ENCODE results near the gene GFPT2.
A peak's percentile ranks its signal among the peaks of the same experiment; 100 is the strongest.

The GFPT2 gene

DNA sequence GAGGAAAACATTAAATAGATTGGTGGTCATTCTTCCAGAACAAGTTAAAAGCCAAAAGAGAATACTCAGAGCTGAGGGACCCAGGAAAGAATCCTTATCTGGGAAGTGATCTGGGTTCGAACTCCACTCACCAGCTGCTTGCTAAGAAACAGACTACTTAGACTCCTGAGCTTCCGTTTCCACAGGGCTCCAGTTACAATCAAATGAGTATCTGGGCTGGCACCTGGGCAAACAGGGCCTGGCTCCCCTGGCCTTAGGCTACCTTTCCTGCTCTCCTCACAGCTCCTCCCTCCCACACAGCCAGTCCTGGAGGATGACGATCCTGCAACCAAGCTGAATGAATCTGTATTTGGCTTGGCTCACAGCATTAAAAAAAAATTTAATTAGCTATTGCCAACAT, 63.7 kb downstream of the GFPT2 start:
- no peak overlapping the region for H3K4me3 ChIP-seq (ENCODE audit: low read length)
- no peak for TF ChIP-seq ZNF274 (IDR thresholded peaks at IDR 0.05; ENCODE audit: low read depth, low read length)

DNA sequence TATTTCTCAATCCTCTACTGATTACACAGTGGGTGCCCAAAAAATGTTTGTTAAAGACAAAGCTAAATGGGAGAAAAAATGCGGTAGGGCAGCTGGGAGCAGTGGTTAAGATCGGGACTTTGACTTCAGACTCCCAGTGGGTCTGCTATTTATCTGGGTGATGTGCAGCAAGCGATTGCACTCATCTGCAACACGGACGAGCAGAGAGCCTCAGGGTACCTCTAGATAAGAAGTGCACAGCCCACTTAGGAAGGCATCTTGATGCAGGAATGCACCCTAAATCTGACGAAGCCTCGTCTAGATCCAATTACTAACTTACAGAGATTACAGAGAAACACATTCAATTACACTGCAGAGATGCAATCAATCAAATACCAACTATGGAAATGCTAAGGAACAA, 65.3 kb downstream of the GFPT2 start:
- TF ChIP-seq ZNF274 (IDR thresholded peaks at IDR 0.05; ENCODE audit: low read depth, low read length) = no peak
- no peak overlapping the region for H3K4me3 ChIP-seq (ENCODE audit: low read length)

DNA sequence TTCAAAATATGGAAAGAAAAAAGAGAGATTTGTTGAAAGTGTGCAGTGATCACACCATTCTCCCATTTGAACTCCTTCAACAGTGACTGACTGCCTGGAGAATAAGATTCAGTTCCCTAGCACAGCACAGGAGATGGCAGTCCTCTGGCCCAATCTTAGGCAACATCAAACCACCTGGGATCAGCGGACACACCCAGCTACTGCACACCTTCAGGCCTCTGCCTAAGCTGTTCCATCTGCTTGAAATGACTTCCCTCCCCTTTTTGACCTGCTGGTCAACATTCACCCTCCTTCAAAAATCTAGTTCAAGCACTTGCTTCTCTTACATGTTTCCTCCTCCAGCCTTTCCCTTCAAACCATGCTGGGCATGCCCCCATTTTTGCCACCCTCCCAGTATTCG, 65.7 kb downstream of the GFPT2 start:
- H3K4me3 ChIP-seq (ENCODE audit: low read length) = no peak overlapping the region
- no peak for TF ChIP-seq ZNF274 (IDR thresholded peaks at IDR 0.05; ENCODE audit: low read depth, low read length)

DNA sequence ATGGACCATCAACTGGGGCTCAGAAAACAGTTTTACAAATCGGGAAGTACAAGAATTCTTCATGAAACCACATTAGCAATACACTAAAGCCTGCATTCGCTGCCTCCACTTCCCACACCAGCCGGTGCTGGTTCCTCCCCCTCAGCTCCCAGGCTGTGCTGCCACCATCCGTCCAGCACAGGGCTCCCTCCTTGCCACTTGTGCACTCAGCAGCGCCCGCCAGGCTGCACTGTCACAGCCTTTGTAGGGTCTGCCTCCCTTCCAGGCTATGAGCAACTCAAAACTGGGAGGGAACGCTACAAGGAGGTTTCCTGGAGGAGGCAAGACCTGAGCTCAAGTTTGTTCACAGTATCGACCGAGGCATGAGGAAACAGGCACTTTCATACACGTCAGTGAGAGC, 69.0 kb downstream of the GFPT2 start:
- TF ChIP-seq ZNF274 (IDR thresholded peaks at IDR 0.05; ENCODE audit: low read depth, low read length) = no peak
- H3K4me3 ChIP-seq (ENCODE audit: low read length) = no peak overlapping the region

DNA sequence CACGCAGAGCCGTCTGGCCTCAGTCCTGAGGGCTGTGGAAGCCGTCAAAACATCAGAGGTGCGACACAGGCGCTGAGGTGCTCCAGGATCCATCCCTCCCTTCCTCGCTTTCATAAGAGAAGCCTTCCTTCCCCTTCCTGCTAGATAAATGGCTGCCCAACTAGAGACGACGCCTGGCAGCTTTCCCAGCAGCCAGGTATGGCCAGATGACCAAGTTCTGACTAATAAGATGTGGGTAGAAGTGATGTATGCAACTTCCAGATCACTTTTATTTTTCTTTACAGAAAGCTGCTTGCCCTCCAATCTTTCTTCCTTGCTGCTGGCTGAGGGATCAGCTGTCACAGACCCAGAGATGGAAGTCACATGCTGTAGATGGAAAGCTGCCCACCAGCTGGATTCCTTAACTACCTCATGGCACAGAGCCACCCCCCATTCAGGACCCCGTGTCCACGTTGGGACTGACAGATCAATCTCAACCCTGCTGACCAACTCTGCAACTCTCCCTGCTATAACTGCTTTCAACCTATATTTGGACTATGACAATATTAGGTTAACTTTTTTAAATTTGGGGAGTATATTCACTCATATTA, 70.0 kb downstream of the GFPT2 start:
- H3K4me3 ChIP-seq (ENCODE audit: low read length) = no peak overlapping the region
- TF ChIP-seq ZNF274 (IDR thresholded peaks at IDR 0.05; ENCODE audit: low read depth, low read length) = no peak

DNA sequence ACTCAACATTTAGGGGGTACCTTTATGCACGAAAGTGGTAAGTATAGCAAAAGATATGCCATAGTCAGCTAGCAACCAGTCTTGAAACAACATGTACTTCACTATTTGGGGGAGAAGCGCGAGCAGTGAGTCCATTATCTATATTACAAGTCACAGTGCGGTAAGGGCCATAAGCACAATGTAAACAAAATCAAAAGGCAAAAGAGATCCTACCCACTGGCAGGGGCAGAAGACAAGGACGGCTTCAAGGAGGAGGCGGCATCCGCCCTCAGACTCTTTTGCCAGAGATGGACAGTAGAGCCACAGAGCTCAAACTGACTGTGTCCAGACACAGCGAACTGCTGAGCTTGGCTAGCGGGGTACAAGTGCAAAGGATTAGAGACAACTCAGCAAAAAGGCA, 70.9 kb downstream of the GFPT2 start:
- no peak overlapping the region for H3K4me3 ChIP-seq (ENCODE audit: low read length)
- TF ChIP-seq ZNF274 (IDR thresholded peaks at IDR 0.05; ENCODE audit: low read depth, low read length) = no peak

DNA sequence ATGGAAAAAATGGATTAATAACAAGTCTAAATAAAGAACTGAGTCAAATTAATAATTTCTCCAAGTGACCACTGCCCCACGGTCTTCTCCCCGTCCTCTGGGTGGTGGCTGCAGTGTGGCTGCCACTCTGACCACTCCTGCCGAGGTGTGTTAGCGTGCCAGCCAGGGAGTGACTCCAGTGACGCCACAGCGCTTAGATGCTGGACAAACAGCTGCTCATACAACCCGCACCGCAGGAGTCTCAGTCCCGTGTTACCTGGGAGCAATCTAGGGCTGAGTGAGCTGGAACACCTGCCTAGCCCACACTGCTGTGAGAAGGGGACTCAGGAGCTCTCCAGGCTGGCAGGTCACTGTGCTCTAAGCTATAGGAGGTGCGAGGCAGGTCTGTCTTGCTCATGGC, 71.4 kb downstream of the GFPT2 start:
- TF ChIP-seq ZNF274 (IDR thresholded peaks at IDR 0.05; ENCODE audit: low read depth, low read length) = no peak

DNA sequence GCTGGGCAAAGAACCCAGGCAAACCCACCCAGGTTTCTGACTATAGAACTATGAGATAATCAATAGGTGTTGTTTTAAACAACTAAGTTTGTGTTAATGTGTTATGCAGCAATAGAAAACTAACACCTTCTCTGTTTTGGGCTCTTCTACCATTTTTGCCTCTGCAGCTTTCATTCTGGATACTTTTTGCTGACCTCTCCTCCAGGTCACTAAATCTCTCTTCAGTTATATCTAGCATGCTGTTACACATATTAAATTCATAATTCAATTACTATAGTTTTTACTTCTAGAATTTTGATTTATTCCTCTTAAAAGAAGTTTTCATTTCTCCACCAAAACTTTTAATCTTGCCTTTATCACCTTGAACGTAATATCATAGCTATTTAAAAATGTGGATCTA, 78.4 kb downstream of the GFPT2 start:
- no peak for TF ChIP-seq ZNF274 (IDR thresholded peaks at IDR 0.05; ENCODE audit: low read depth, low read length)
- H3K4me3 ChIP-seq (ENCODE audit: low read length) = no peak overlapping the region

More for the DNA sequence above, 71.4 kb downstream of the GFPT2 start:
- H3K4me3 ChIP-seq (ENCODE audit: low read length) = no peak overlapping the region

DNA sequence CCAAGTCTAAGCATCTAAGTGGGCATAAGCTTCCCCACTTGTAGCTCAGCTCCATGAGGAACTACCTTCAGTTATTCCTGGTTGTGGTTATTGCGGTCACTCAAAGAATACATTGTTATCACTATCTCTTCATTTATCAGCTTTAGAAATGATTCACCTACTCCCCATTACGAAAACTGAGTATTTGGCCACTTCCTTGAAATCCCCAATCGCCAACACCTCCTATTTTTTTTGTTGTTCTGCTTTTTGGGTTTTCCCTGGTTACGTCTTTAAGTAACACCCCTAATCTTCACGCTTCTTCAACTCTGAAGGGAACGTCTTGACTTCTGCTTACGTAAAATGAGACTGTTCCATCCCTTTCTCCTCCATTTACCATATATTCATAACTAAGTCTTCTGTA, 81.9 kb downstream of the GFPT2 start:
- H3K4me3 ChIP-seq (ENCODE audit: low read length) = no peak overlapping the region

DNA sequence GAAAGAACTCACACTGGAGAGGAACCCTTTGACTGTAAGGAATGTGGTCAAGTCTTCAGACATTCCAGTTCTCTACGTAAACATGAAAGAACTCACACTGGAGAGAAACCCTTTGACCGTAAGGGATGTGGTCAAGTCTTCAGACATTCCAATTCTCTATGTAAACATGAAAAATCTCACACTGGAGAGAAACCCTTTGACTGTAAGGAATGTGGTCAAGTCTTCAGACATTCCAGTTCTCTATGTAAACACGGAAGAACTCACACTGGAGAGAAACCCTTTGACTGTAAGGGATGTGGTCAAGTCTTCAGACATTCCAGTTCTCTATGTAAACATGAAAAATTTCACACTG, 93.9 kb downstream of the GFPT2 start:
- TF ChIP-seq ZNF274 (IDR thresholded peaks at IDR 0.05; ENCODE audit: low read depth, low read length) = peak; percentile 20; the same call in 1 of the 2 replicates
- no peak overlapping the region for H3K4me3 ChIP-seq (ENCODE audit: low read length)

More for the DNA sequence above, 81.9 kb downstream of the GFPT2 start:
- no peak for TF ChIP-seq ZNF274 (IDR thresholded peaks at IDR 0.05; ENCODE audit: low read depth, low read length)

DNA sequence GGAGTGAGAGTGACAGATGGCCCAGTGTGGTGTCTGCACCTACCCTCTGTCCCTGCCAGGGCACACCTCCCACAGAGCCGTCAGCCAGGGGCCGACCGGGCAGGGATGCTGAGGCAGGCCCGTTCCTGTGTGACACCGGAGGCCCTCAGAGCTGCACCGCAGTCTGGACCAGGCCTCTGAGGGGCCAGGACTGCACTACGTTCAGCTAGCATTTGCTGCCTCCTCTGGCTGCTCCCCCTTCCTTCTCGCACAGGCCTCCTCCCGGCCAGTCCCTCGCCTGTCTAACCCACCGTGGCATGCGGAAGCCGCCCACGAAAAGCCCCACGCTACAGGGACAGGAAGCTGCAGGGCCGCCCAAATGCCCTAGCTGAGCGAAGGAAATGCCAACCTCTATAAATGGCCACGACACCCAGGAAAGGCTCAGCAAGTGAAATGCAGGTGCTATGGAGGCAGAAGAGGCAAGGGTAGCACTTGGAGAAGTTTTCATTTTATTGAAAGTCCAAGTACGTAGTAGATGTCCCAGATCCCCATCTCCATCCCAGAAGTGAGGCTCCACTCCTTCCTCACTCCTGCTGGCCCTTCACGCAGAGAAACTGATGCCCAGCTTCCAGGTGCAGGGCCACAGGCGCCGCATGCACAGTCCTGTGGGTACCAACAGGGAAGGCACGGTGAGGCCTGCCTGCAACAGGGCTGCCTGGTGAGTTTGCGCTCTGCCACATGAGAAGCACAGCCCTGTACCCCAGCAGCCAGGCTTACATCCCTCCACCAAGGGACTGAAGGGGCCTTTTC, 99.9 kb downstream of the GFPT2 start:
- TF ChIP-seq ZNF274 (IDR thresholded peaks at IDR 0.05; ENCODE audit: low read depth, low read length) = no peak
- no peak overlapping the region for H3K4me3 ChIP-seq (ENCODE audit: low read length)

DNA sequence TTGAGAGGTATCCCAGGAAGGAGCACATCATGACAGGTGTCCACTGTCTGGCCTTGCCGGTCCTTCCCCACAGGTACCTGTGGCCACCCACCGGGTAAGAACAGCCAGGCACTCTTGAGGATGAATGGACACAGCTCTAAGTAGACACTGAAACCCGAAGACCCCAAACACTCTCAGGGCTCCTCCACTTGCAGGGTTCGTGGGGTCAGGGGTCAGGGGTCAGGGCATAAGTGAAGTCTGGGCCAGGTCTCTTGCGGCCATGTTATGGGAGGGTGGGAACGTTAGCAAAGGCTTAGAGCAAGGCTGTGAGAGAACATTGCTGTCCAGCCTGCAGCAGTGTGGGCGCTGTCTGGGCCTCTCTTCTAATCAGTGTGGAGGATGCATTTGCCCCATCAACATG, 101.2 kb downstream of the GFPT2 start:
- no peak for TF ChIP-seq ZNF274 (IDR thresholded peaks at IDR 0.05; ENCODE audit: low read depth, low read length)
- no peak overlapping the region for H3K4me3 ChIP-seq (ENCODE audit: low read length)

DNA sequence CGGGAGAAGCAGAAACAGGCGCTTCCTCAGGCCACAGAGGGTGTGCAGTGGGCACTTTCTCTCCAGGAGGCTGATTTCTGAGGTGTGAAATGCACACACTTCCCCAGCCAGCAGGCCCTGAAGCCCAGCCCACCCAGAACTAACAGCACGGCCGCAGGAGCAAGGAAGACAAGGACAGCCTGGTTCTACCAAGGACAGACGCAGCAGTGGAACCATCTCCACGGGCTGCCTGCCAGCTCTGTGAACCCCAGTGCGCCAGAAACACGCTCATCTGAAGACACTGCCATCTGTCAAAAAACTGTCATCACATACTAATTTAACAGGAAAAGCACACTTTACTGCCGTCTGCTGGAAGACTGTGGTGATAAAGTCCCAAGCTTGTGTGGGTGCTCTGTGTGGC, 102.0 kb downstream of the GFPT2 start:
- TF ChIP-seq ZNF274 (IDR thresholded peaks at IDR 0.05; ENCODE audit: low read depth, low read length) = no peak
- H3K4me3 ChIP-seq (ENCODE audit: low read length) = no peak overlapping the region
